AG04450 (cell line): ENCODE results near the gene MRPL20. TPM values are rescaled to one million over a fixed set of nuclear protein-coding genes. Genes with fewer than 3 reads are reported as not detected.

ENCODE experiments used
- CTCF ChIA-PET: fragments of 300-600, 350-600 bp; formaldehyde crosslinking; extraction: SDS; loops from one replicate; lab custom pipeline; 2022; ENCODE audit warnings: antibody characterized with exemption, inconsistent platforms; lab: Charles Lee
- POLR2A ChIA-PET: fragments of 350-600 bp; formaldehyde crosslinking; extraction: SDS; loops from one replicate; lab custom pipeline; 2021; ENCODE audit warnings: antibody characterized with exemption, inconsistent platforms; lab: Yijun Ruan, JAX
- DNase-seq: peaks from one replicate; pipeline ENCODE4 v3.0.0-alpha.2; 2011; ENCODE audit warnings: low read depth, low spot score
- H3K27ac ChIP-seq: one replicate; pipeline ENCODE4 v1.5.1; 2012; ENCODE audit warnings: low read depth, low read length, control low read depth
- H3K27me3 ChIP-seq: one replicate; pipeline ENCODE4 v1.6.0; 2012; ENCODE audit warnings: low read length; ENCODE audit not compliant: control insufficient read depth, insufficient read depth
- H3K4me3 ChIP-seq: 2 replicates; pipeline ENCODE4 v1.5.1; 2011; ENCODE audit warnings: mild to moderate bottlenecking, low read depth, low read length, control low read depth
- H3K9me3 ChIP-seq: 2 replicates; pipeline ENCODE4 v1.5.1; 2012; ENCODE audit warnings: low read length; ENCODE audit not compliant: control insufficient read depth, insufficient read depth
- polyA plus RNA-seq: library from polyadenylated mRNA; depleted of rRNA; stranded (reverse); fragments of >200 nt; gene quantifications from 2 replicates; pipeline ENCODE4 v1.2.3, GENCODE V29; 2011
- TF ChIP-seq, protein P1 (sequence below): IDR thresholded peaks from 2 replicates; pipeline ENCODE4 v1.5.1; 2011; ENCODE audit warnings: low read depth, low read length, control low read depth, inconsistent platforms

MRPL20 gene
- polyA plus RNA-seq, 1 experiment: 140 TPM

GRCh38 chr1:1357871-1358432 lies 49.1 kb downstream of the MRPL20 start:
- Histone ChIP-seq H3K9me3 (no peaks in the 10 kb centered on the region; the same call in 1 of the 2 replicates), H3K27me3 (no peaks in the 10 kb centered on the region), H3K4me3 (peak overlapping the region; percentile 84), H3K27ac (peak overlapping the region; percentile 99)
- ChIA-PET CTCF (no interaction called here), POLR2A (interaction anchor here (0.9 to 2.4 kb wide), 3 partner anchors 10 to 17 kb away, joined by 3 to 16 read pairs (median 7); partner anchors contain the start of gene AURKAIP1)
- no peak for DNase-seq
- TF ChIP-seq, protein P1, sequence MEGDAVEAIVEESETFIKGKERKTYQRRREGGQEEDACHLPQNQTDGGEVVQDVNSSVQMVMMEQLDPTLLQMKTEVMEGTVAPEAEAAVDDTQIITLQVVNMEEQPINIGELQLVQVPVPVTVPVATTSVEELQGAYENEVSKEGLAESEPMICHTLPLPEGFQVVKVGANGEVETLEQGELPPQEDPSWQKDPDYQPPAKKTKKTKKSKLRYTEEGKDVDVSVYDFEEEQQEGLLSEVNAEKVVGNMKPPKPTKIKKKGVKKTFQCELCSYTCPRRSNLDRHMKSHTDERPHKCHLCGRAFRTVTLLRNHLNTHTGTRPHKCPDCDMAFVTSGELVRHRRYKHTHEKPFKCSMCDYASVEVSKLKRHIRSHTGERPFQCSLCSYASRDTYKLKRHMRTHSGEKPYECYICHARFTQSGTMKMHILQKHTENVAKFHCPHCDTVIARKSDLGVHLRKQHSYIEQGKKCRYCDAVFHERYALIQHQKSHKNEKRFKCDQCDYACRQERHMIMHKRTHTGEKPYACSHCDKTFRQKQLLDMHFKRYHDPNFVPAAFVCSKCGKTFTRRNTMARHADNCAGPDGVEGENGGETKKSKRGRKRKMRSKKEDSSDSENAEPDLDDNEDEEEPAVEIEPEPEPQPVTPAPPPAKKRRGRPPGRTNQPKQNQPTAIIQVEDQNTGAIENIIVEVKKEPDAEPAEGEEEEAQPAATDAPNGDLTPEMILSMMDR: no peak

DNA sequence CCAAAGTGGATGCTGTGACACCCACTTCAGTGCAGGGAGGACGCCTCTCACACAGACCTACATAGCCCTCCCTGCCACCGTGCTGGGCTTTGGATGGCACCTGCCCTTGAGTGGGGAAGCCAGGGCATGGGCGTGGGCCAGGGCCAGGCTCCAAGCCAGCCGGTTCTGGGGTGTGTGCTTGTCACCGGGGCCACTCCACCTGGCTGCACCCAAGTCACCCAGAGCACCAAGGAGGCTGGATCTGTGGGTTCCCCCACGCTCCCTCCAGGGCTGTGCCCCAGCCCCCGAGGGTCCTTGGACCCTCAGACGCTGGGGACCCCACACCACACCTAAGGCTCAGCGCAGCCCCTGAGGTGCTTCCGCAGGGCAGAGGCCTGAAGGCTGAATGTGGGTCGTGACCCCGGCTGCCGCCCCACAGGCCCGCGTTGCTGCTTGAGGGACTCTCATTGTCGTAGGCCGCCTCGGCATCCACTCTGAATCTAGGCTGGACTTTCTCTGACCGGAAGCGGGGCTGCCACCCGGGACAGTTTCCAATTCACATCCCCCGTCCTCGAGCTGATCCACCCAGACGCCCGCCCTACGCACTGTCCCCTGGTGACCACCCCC lies 50.2 kb downstream of the MRPL20 start:
- POLR2A ChIA-PET: interaction anchor here (0.9 to 2.4 kb wide), 3 partner anchors 9 to 18 kb away, joined by 3 to 16 read pairs (median 7); partner anchors contain the start of gene AURKAIP1
- Histone ChIP-seq H3K4me3 (peak overlapping the region; percentile 84), H3K9me3 (no peaks in the 10 kb centered on the region; the same call in 1 of the 2 replicates), H3K27me3 (no peaks in the 10 kb centered on the region), H3K27ac (peak overlapping the region; percentile 52)
- DNase-seq: no peak
- TF ChIP-seq, protein P1: no peak
- CTCF ChIA-PET: no interaction called here

- Histone ChIP-seq H3K27ac (no peak overlapping the region), H3K9me3 (no peaks in the 10 kb centered on the region; the same call in 1 of the 2 replicates), H3K27me3 (no peaks in the 10 kb centered on the region), H3K4me3 (peak overlapping the region; percentile 84)
- CTCF ChIA-PET: no interaction called here
- TF ChIP-seq, protein P1: no peak
- DNase-seq: no peak
- POLR2A ChIA-PET: no interaction called here
These were observed 50.8 kb downstream of the MRPL20 start for GRCh38 chr1:1356166-1356795.

DNA sequence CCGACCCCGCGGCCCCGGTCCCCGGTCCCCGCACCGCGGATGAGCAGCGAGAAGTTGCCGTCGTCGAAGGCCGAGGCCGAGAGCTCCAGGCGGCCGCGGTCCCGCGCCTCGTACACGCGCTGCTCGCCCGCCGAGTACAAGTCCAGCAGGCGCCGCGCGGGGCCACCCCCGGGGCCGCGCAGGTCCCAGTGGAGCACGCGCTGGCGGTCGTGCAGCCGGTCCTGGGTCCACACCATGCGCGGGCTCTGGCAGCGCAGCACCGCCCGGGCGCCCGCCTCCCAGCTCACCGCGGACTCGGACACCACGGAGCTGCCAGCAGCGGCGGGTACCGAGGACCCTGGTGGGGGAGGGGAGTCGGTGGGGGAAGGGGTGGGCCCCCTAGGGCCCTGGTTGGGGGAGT lies 51.7 kb downstream of the MRPL20 start:
- H3K9me3 ChIP-seq: no peaks in the 10 kb centered on the region; the same call in 1 of the 2 replicates
- no peaks in the 10 kb centered on the region for H3K27me3 ChIP-seq
- peak overlapping the region; percentile 84 for H3K4me3 ChIP-seq
- ChIA-PET POLR2A (interaction anchor here (0.5 kb wide), 1 partner anchor 511 kb away, joined by 3 read pairs; no protein-coding TSS in a partner anchor), CTCF (no interaction called here)
- DNase-seq: no peak
- TF ChIP-seq, protein P1: no peak
- H3K27ac ChIP-seq: no peak overlapping the region
